Heart left ventricle (tissue), 13 donors: ENCODE measurements around the gene CASZ1.

Experiments used
- CTCF ChIP-seq, 12 donors: fragments of 200-600 bp; sonication (generic) in 4 of 12; IDR thresholded peaks; one replicate each; pipeline versions ENCODE4 v1.5.0 to v1.8.0; 2018 to 2022; ENCODE audit warnings: antibody characterized with exemption in 12 of 12, mild to moderate bottlenecking in 5 of 12
- POLR2A ChIP-seq, 2 donors: fragments of 450-650 bp; IDR thresholded peaks; one replicate each; pipeline ENCODE4 v1.6.1; 2017; ENCODE audit warnings: antibody characterized with exemption in 2 of 2, mild to moderate bottlenecking in 2 of 2, moderate library complexity in 2 of 2
- donor health status: ischemic (EF 13 %, LVEDD 7.1; RV severe dilation, severe dysfunction).
- donor health status: DM: no; HTN: yes; CAD: no.
- donor health status: DM: no; HTN: no; CAD: no.
- donor health status: ischemic (EF 25% LVEDD 6.9; RV normal size, moderate dysfunction).
- donor health status: ischemic (EF 25% LVEDD 5.7; RV mildly dilated, moderate dysfunction).
- donor health status: ischemic (EF 35%, LVEDD 5.7; RV mildly dilated, moderate dysfunction).
- donor health status: nonischemic (EF 11% LVEDD 7.7; RV severe dilation, severe dysfunction).
- donor health status: DM: yes; HTN: yes; CAD: no.
- donor health status: PGD.
- donor health status: ischemic (EF 29% LVEDD 5.4; RV normal size, mild dysfunction).
- donor health status: nonischemic (EF 23%, LVEDD 6.1; RV moderate dilation, normal function).

DNA sequence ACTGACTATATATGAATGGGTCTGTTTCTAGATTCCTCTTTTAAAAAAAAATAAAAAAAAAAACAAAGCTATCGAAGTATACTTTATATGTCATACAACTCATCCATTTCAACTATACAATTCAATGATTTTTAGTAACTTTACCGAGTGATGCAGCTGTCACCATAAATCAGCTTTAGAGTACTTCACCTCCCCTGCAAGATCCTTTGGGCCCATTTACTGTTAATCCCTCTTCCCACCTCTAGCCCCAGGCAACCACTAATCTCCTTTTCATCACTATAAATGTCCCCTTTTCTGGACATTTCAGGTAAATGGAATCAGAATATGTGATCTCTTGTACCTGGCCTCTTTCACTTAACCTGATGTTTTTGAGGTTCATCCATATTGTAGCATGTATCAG is 187.8 kb downstream of the CASZ1 start:
- TF ChIP-seq POLR2A (IDR thresholded peaks at IDR 0.05) = no peak
- no peak for TF ChIP-seq CTCF (IDR thresholded peaks at IDR 0.05)
